Mucosa of rectum (tissue), 2 donors: Measurements from ENCODE around the gene MYO1E.
A peak's percentile ranks its signal among the peaks of the same experiment; 100 is the strongest.
"Not testable (repeated sequence)": the region's sequence is repeated elsewhere in the genome, so short reads cannot be mapped to it uniquely, and the experiment has no call there.

Experiments
- H3K27ac ChIP-seq, 2 donors: one replicate each; pipeline ENCODE4 v1.7.0; 2013; ENCODE audit warnings: inconsistent platforms in 2 of 2, low read depth in 2 of 2, low read length in 2 of 2
- H3K27me3 ChIP-seq, 2 donors: one replicate each; pipeline ENCODE4 v1.7.0; 2013; ENCODE audit warnings: low read length in 2 of 2; ENCODE audit not compliant: control insufficient read depth in 2 of 2, insufficient read depth in 2 of 2
- H3K36me3 ChIP-seq, 2 donors: one replicate each; pipeline ENCODE4 v1.7.0; 2013; ENCODE audit warnings: low read length in 2 of 2; ENCODE audit not compliant: control insufficient read depth in 2 of 2, insufficient read depth in 2 of 2
- H3K4me1 ChIP-seq, 2 donors: one replicate each; pipeline ENCODE4 v1.7.0; 2013; ENCODE audit warnings: low read length in 2 of 2, mild to moderate bottlenecking in 1 of 2; ENCODE audit not compliant: control insufficient read depth in 2 of 2, insufficient read depth in 2 of 2
- H3K4me3 ChIP-seq, 2 donors: one replicate each; pipeline ENCODE4 v1.7.0; 2013; ENCODE audit warnings: low read length in 2 of 2
- H3K9ac ChIP-seq, 2 donors: one replicate each; pipeline ENCODE4 v1.7.0; 2013; ENCODE audit warnings: low read length in 2 of 2, low read depth in 1 of 2, mild to moderate bottlenecking in 1 of 2
- H3K9me3 ChIP-seq, 2 donors: one replicate each; pipeline ENCODE4 v1.7.0; 2013; ENCODE audit warnings: low read length in 2 of 2; ENCODE audit not compliant: control insufficient read depth in 2 of 2
- donor health status: healthy.
- donor health status: Normal muscosa, but diverticular disease.

MYO1E gene

DNA sequence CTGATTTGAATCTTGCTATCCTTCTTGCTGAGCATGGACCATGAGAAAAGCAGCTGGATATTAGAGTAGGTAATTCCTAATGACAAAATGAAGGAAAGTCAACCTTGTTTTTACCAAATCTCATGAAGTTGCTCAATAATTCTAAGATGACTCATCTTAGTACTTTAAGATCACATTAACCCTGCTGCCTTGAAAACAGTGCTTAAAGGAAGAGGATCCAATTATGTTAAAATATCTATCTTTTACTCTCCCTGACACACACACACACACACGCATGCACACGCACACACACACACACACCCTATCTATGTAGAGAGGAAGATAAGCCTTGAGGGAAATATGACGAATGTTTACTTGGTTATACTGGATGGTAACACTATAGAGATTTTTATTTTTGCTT is 16.0 kb upstream of the MYO1E start:
- Histone ChIP-seq H3K4me1 (no peaks in the 10 kb centered on the region), H3K9me3 (no peaks in the 10 kb centered on the region), H3K36me3 (no peaks in the 10 kb centered on the region), H3K9ac (no peak overlapping the region), H3K27ac (no peak overlapping the region), H3K27me3 (no peaks in the 10 kb centered on the region), H3K4me3 (no peak overlapping the region)

DNA sequence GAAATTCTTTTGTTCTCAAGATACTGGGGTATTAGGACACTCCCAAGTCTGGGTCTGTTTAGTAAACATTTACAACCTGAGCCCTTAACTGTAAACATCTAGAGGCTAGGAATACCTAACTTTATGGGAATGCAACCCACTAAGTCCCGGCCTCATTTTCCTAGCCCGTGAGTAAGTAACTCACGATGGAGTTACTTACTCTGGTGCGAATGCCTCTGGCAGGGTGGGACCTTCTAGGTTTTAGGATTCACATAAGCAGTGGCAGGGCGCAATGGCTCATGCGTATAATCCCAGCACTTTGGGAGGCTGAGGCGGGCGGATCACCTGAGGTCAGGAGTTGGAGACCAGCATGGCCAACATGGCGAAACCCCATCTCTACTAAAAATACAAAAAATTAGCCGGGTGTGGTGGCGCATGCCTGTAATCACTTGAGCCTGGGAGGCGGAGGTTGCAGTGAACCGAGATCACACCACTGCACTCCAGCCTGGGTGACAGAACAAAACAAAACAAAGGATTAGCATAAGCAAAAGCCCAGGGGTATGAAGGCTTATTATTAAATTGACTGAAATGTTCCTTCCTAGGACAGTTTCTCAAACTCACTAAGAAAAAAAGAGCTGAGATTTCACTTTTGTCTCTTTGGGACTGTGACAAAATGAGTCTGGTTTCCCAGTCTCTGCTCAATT is 14.7 kb upstream of the MYO1E start:
- not testable (repeated sequence) for H3K9ac ChIP-seq, H3K36me3 ChIP-seq, H3K27me3 ChIP-seq, H3K4me3 ChIP-seq, H3K27ac ChIP-seq, H3K9me3 ChIP-seq, H3K4me1 ChIP-seq

DNA sequence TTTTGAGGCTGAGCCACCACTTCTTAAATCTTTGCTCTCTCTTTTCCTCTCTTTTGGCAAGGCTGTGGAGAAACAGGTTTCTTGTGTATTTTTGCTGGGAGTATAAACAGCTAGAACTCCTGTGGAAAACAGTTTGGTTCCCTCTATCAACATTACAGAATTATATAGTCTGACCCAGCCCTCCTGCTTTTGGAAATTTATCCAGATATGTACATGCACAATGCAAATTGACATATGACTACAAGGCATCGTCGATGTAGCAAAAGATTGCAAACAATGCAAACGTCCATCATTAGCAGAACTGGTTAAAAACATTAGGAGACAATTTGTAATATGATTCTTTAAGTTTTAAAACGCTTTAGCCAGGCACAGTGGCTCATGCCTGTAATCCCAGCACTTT is 12.5 kb upstream of the MYO1E start:
- H3K4me1 ChIP-seq = no peaks in the 10 kb centered on the region
- H3K27me3 ChIP-seq = no peaks in the 10 kb centered on the region
- H3K9me3 ChIP-seq = no peaks in the 10 kb centered on the region
- no peak overlapping the region for H3K4me3 ChIP-seq
- no peak overlapping the region for H3K27ac ChIP-seq
- H3K36me3 ChIP-seq = no peaks in the 10 kb centered on the region
- H3K9ac ChIP-seq = no peak overlapping the region

DNA sequence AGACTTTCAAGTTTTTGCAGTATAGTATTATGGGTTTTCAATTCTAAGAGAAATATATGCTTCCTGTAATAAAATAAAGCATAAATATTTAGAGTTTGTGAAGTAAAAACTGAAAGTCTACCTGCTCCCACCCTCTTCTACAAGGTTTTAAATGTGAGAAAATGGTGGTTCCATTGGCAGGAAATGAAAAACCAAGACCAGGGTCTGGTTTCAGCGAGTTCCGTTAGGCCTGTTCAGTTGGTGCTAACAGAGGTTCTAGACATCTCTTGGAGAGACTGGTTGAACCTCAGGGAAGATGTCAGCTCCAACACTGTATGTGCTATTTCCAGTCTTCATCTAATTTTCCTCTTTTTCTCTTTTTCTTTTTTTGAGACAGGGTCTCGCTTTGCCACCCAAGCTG is 11.8 kb upstream of the MYO1E start:
- Histone ChIP-seq H3K4me1 (no peaks in the 10 kb centered on the region), H3K9ac (no peak overlapping the region), H3K27ac (no peak overlapping the region), H3K36me3 (no peaks in the 10 kb centered on the region), H3K9me3 (no peaks in the 10 kb centered on the region), H3K4me3 (no peak overlapping the region), H3K27me3 (no peaks in the 10 kb centered on the region)

DNA sequence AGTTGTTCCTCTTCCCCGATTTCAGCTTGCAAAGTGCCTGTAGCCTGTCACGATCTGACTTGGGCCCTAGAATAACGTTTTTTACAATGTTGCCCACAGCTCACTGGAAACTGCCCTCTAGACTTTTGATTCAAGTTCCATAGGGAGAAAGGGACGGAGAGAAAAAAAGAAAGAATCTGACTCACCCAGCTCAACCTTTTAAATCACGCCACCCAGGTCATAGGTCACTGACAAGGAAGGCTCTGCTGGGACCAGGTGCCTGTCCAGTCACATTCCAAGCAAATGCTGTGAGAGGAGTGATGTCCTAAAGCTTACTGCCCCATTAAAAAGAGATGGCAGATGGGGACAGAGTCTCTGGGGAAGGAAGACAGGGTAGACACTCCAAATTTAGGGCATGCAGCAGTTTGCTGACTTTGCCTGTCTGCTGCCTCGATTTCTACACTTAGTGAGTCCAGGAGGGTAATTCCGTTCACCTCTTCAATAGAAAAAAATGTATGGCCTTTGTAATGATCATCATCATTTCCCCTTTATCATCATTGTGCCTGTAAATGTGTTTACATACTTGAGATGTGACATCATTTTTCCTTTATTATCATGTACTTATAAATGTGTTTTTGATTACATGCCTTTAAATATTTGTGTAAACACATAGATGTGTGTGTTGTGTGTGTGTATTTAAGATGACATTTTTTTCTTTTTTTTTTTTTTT is 8.4 kb upstream of the MYO1E start:
- Histone ChIP-seq H3K4me3 (no peak overlapping the region), H3K9ac (no peak overlapping the region), H3K27me3 (no peaks in the 10 kb centered on the region), H3K4me1 (no peaks in the 10 kb centered on the region), H3K9me3 (no peaks in the 10 kb centered on the region), H3K27ac (peak overlapping the region in 1 of 2 donors; percentile 30), H3K36me3 (no peaks in the 10 kb centered on the region)

DNA sequence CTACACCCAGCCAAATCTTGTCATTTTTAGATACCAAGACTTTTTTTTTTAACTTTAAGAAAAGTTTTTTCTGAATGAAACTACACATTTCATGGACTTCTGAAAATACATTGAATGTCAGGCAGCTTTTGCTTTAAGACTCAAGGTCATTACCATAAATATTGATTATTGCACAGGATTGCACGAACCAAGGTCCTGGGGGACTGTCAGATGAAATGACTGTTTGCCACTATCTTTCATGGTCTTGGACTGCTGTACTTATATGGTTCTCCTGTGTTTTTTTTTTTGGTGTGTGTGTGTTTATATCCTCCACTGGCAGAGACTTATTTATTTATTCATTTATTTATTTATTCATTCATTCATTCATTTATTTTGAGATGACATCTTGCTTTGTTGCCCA is 6.9 kb upstream of the MYO1E start:
- no peak overlapping the region for H3K9ac ChIP-seq
- no peaks in the 10 kb centered on the region for H3K9me3 ChIP-seq
- H3K4me3 ChIP-seq = no peak overlapping the region
- no peak overlapping the region for H3K27ac ChIP-seq
- H3K4me1 ChIP-seq = no peaks in the 10 kb centered on the region
- no peaks in the 10 kb centered on the region for H3K36me3 ChIP-seq
- no peaks in the 10 kb centered on the region for H3K27me3 ChIP-seq

DNA sequence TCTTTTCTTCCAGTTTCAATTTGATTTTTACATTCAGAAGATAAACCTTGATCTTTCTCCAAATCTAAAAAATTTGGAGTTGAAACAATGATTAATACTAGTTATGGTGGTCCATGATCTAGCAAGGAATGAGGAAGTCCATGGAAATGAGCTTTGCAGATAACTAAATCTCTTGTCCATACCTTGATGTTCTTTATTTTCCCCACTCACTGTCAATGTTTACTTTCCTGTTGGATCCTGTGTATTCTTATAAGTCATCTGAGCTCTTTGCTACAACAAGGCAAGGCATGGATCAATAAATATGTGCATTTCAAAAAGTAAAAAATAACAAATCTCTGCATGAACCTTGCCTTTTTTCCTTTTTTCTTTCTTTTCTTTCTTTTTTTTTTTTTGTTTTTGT is 6.2 kb upstream of the MYO1E start:
- Histone ChIP-seq H3K4me3 (no peak overlapping the region), H3K36me3 (no peaks in the 10 kb centered on the region), H3K27ac (no peak overlapping the region), H3K9ac (no peak overlapping the region), H3K27me3 (no peaks in the 10 kb centered on the region), H3K9me3 (no peaks in the 10 kb centered on the region), H3K4me1 (peaks cover 0 to 3% of the 10 kb centered on the region in 2 donors)

DNA sequence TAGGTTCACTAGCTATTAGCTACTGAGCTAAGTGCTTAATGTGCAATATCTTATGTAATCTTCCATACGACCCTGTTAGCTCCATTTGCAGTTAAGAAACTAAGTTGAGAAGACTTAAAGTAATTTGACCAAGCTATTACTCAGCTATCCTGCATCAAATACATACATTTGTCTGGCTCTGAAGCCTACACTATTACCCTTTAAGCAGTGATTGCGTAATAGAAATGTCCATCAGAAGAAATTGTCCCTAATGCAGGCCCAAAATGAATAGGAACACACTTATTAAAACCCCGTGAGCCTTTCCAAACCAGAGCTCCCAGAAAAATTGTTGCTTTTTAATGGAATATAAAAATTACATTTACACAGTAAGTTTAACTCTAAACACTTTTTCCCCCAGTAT is 5.3 kb upstream of the MYO1E start:
- H3K36me3 ChIP-seq = no peaks in the 10 kb centered on the region
- peaks cover 0 to 12% of the 10 kb centered on the region in 2 donors for H3K4me1 ChIP-seq
- no peaks in the 10 kb centered on the region for H3K27me3 ChIP-seq
- no peak overlapping the region for H3K27ac ChIP-seq
- H3K4me3 ChIP-seq = no peak overlapping the region
- no peak overlapping the region for H3K9ac ChIP-seq
- H3K9me3 ChIP-seq = no peaks in the 10 kb centered on the region

DNA sequence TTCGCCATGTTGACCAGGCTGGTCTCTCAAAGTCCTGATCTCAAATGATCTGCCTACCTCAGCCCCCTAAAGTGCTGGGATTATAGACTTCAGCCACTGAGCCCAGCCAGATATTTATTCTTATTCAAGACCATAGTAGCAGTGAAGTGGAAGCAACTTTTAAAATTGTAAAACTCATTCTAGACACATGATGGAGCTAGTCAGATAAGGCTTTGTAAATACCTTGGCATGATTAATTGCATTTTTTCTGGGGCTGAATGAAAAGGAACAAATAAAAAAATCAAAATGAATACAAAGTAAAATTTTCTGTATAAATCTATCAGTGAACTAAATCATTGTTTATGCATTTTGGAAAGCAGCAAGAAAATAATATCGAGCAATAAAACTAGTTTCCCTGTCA is 4.1 kb upstream of the MYO1E start:
- Histone ChIP-seq H3K4me3 (no peak overlapping the region), H3K9ac (no peak overlapping the region), H3K4me1 (peaks cover 0 to 12% of the 10 kb centered on the region in 2 donors), H3K36me3 (no peaks in the 10 kb centered on the region), H3K27ac (no peak overlapping the region), H3K9me3 (no peaks in the 10 kb centered on the region), H3K27me3 (no peaks in the 10 kb centered on the region)

DNA sequence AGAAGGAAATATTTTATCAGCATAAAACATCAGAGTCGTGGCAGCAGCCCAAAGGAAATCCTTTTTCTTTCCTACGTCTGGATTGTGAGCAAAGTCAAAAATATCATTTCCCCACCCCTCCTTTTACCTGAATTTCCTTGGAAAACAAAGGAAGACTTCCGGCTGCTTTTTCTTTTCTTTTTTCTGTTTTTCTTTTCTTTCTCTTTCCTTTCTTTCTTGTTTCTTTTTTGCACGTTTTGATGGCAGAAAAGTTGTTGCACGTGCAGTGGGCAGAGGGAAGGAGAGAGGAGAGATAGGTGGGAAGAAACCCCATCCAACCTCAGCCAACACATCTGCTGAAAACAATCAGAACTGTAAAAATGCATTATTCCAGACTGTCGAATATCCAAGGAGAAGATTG is 544 bp upstream of the MYO1E start:
- Histone ChIP-seq H3K4me1 (peaks cover 0 to 24% of the 10 kb centered on the region in 2 donors), H3K36me3 (peaks cover 0 to 2% of the 10 kb centered on the region in 2 donors), H3K9me3 (no peaks in the 10 kb centered on the region), H3K27ac (peak overlapping the region; percentile 96 to 98), H3K27me3 (no peaks in the 10 kb centered on the region), H3K9ac (peak overlapping the region; percentile 91 to 96), H3K4me3 (peak overlapping the region; percentile 91 to 93)
